Measurements from ENCODE around the gene CELSR1.
A peak's percentile ranks its signal among the peaks of the same experiment; 100 is the strongest.

Gene CELSR1

DNA sequence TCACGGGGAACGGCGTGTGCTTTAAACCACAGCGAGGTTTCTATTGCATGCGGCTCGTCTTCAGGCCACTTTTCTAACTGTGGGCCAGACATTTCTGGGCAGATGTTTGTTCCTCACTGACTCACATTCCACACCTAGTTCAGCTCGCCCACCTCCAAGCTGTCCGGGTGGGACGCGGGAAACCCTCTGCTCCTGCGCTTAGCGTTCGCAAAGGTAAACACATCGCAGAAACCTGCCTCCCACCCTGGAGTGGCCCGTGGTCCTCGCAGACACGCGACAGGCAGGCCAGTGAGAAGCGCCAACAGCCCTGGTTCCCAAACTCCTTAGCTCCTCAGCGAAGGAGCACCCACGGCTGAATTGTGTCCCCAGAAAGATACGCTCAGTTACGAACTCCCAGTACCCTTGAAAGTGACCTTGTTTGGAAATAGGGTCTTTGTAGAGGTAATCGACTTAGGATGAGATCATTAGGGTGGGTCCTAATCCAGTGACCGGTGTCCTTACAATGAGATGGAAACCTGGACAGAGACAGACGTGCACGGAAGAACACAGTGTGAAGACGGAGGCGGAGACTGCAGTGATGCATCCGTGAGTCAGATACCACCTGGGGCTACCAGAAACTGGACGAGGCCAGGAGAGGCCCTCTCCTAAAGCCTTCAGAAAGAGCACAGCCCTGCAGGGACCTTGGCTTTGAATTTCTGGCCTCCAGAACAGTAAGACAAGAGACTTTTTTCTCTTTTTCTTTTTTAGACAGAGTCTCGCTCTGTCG, 82.7 kb downstream of the CELSR1 start:
- CTCF ChIA-PET: interaction anchor here (0.6 to 0.7 kb wide), 2 partner anchors 10 to 17 kb away, joined by 4 read pairs; no protein-coding TSS in a partner anchor
- peak; percentile 68 for DNase-seq (ENCODE audit: low spot score)
- peak overlapping the region; percentile 99 for H3K27ac ChIP-seq
- POLR2A ChIA-PET (ENCODE audit: low non-redundant PET): no interaction called here
- TF ChIP-seq, protein P1, sequence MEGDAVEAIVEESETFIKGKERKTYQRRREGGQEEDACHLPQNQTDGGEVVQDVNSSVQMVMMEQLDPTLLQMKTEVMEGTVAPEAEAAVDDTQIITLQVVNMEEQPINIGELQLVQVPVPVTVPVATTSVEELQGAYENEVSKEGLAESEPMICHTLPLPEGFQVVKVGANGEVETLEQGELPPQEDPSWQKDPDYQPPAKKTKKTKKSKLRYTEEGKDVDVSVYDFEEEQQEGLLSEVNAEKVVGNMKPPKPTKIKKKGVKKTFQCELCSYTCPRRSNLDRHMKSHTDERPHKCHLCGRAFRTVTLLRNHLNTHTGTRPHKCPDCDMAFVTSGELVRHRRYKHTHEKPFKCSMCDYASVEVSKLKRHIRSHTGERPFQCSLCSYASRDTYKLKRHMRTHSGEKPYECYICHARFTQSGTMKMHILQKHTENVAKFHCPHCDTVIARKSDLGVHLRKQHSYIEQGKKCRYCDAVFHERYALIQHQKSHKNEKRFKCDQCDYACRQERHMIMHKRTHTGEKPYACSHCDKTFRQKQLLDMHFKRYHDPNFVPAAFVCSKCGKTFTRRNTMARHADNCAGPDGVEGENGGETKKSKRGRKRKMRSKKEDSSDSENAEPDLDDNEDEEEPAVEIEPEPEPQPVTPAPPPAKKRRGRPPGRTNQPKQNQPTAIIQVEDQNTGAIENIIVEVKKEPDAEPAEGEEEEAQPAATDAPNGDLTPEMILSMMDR (conservative IDR thresholded peaks at IDR 0.05; ENCODE audit: low read depth): no peak

DNA sequence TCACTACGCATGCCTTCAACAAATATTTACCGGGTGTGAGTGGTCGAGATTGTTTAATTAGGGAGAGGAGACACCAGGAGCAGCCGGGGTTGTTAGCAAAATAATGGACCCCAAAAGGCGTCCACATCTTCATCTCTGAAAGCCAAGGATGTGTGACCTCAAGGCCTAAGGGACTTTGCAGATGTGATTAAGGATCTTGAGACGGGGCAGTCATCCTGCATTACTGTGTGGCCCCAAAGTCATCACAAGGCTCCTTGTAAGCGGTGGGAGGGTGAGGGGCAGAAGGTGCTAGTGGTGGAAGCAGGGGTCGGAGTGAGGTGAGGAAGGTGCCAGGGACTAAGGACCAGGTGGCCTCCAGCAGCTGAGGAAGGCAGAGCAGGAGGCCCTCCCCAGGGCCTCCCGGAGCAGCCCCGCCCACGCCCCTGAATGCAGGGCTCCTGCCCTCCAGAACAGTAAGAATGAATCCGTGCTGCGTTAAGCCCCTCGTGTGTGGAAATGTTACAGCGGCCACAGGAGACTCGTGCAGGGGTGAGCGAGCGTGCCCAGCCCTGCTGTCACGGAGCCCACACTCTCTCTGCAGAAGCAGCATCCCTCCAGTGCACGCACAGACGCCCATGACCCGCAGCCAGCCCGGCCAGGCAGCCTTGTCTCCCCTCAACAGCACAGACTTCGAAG, 83.5 kb downstream of the CELSR1 start:
- ChIA-PET POLR2A (ENCODE audit: low non-redundant PET) (no interaction called here), CTCF (interaction anchor here (0.6 to 0.7 kb wide), 2 partner anchors 9 to 18 kb away, joined by 4 read pairs; no protein-coding TSS in a partner anchor)
- H3K27ac ChIP-seq: peak overlapping the region; percentile 99
- no peak for DNase-seq (ENCODE audit: low spot score)
- TF ChIP-seq, protein P1 (conservative IDR thresholded peaks at IDR 0.05; ENCODE audit: low read depth): no peak

DNA sequence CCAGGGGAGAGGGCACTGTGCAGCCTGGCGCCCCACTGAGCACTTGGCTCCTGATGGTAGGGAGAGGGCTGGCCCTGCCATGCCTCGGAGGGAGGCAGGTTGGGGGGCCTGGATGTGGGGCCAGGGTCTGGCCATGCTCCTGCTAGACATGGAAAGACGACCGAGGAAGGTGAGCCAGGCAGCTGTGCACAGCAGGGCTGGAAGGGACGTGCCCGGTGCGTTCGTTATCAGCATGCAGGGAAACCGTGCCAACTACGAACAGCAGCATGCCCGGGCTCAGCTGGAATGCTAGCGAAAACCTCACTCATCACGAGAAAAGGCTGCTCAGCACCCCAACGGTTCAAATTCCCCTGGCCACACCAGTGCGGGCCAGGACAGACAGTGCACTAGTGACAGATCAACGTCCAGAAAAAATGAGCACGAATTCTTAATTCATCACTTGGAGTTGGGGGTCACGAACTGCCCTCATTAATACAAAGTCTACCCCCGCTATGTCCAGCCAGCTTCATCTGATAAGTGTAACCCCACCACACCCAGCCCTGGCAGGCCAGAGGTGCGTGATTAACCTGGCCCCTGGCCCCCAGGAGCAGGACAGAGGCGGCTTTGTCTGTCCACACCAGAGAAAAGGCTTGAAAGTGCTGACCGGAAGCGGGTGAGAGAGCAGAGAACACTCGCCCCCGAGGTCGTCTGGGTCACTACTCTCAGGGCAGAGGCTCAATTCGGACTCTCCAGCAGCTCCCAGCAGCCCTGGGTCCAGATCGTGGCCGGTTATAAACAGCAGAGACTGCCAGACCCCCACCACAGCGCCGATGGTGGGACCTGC, 84.2 kb downstream of the CELSR1 start:
- H3K27ac ChIP-seq: peak overlapping the region; percentile 99
- TF ChIP-seq, protein P1 (conservative IDR thresholded peaks at IDR 0.05; ENCODE audit: low read depth): no peak
- ChIA-PET CTCF (interaction anchor here (0.6 to 0.7 kb wide), 2 partner anchors 16 to 85 kb away, joined by 3 read pairs; no protein-coding TSS in a partner anchor), POLR2A (ENCODE audit: low non-redundant PET) (no interaction called here)
- DNase-seq (ENCODE audit: low spot score): peak; percentile 71

DNA sequence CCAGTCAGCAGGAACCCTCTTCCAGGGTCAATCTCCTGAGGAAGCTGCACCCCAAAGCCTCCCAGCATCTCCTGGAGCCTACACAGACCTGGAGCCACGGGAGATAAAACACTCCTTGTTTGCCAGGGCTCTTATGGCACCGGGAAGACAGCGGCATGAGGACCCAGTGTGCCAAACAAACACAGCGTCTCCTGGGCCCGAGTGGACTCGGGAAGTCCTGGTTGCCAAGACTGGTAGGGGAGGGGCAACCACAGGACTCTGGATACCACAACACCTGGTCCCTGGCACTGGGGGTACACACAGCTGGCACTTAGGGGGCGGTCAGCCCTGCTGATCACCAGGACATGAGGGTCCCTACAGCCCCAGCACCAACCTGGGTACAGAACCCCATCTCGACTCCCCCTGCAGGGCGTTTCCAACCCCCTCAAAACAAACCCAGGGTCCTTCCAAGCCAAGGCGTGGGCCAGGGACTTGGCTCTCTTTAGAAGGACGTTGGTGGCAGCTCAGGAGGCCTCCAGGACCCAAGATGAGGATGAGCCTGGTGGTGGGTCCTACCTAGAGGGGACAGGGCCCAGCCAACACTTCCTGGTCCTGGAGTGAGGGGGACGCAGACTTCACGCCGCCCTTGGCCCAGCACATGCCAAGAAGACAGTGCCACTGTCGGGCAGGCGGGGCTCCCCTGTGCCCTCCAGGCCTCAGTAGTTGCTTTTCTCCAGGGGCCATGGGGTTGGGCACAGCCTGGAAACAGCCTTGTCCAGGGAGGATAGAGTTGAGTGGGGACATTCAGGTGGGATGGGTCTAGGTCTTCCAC, 85.0 kb downstream of the CELSR1 start:
- POLR2A ChIA-PET (ENCODE audit: low non-redundant PET): no interaction called here
- H3K27ac ChIP-seq: peak overlapping the region; percentile 99
- no peak for DNase-seq (ENCODE audit: low spot score)
- CTCF ChIA-PET: no interaction called here
- TF ChIP-seq, protein P1 (conservative IDR thresholded peaks at IDR 0.05; ENCODE audit: low read depth): no peak

DNA sequence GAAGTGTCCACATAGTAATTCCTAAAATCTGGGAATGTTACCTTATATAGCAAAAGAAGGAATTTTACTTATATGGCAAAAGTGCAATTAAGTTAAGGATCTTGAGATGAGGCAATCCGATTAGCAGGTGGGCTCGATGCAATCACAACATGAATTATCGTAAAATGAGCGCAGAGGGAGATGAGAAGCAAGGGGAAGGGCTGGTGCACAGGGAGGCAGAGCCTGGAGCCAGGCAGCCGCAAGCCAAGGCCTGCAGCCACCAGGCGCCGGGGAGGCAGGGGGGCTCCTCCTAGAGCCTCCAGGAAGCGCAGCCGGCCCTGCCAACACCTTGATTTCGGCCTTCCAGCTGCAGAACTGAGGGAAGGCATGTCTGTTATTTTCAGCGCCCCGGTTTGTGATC, 85.7 kb downstream of the CELSR1 start:
- H3K27ac ChIP-seq: peak overlapping the region; percentile 99
- CTCF ChIA-PET: no interaction called here
- TF ChIP-seq, protein P1 (conservative IDR thresholded peaks at IDR 0.05; ENCODE audit: low read depth): no peak
- DNase-seq (ENCODE audit: low spot score): no peak
- POLR2A ChIA-PET (ENCODE audit: low non-redundant PET): no interaction called here
